ENCODE measurements around the gene LRAT. TPM values are rescaled to one million over a fixed set of nuclear protein-coding genes. Genes with fewer than 3 reads are reported as not detected.
"Not testable (repeated sequence)": the region's sequence is repeated elsewhere in the genome, so short reads cannot be mapped to it uniquely, and the experiment has no call there.

LRAT gene
- under 1 TPM in 8 of 10 donors, not detected in 2; 0.09 to 0.56 (median 0.19) TPM for polyA plus RNA-seq (ENCODE audit: insufficient read length in 10 of 10)
- long read RNA-seq, donor 1: 0 reads
- long read RNA-seq, donor 2: 0 reads
- long read RNA-seq, donor 3: 0 reads
- long read RNA-seq, donor 4: 0 reads
- long read RNA-seq, donor 5: 0 reads
- long read RNA-seq, donor 6: 0 reads
- long read RNA-seq, donor 7: 0 reads
- long read RNA-seq, donor 8: 0 reads
- long read RNA-seq, donor 9: 0 reads

- peak in 2 of 3 donors; percentile 22 to 62 for DNase-seq
Measured at GRCh38 chr4:154743683-154744340, at the start of gene LRAT. Gene LRAT (plus strand): TSS chr4:154744000. CDS start chr4:154744327, 327 bp downstream.

GRCh38 chr4:154707877-154708276 is 35.9 kb upstream of the LRAT start:
- no peak for DNase-seq

DNA sequence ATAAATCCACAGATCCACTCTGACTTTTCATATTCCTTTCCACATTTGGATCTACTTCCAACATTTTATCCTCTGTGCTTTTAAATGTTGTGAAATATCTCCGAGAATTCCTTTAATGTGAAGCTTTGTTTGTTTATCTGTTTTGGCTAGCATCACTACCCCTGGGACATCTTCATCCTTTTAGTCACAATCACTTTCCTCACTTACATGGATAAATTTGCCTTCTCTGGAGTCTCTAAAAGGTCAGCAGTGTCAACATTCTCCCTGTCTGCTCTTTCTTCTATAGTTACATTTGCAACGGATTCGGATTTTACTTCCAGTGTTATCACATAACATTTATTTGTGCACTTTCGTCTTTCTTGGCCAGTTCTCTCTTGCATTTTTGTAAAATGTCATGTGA is 34.2 kb upstream of the LRAT start:
- peak in 1 of 3 donors; percentile 5 for DNase-seq

- no peak for DNase-seq
Measured at GRCh38 chr4:154711522-154711921, 32.3 kb upstream of the LRAT start.

- DNase-seq: no peak
Measured at GRCh38 chr4:154714339-154715040, 29.3 kb upstream of the LRAT start.

DNA sequence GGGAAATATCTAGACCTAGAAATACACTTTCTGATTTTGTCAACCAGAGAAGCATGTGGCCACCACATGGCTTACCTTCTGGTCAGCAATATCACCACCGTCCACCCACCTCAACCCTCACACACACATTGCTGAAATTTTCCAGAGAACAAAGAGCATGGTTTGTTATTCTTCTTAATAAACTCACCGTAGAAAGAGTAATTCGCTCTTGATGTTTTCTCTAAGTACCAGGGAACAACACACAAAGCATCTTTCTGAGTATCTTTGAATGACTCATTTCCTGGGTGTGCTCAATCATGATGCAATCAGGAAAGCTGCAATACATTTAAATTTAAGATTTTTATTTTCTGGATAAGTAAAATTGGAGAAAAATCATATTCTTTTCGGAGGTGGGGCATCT is 24.7 kb upstream of the LRAT start:
- DNase-seq: no peak

DNA sequence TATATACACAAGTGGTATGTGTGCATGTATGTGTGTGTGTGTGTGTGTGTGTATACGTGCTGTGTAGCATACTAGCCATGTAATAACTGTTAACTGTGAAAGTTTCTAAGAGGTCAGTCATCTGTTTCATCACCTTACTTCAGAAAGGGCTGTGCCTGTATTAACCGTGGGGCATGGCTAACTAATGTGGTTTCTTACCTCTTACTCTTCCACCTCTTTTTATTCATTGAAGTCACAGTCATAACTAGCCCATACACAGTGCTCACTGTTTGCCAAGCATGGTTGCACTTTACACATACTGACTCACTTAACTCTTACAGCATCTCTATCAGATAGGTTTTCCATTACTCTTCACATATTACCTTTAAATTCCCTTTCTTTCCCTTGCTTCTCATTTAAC is 23.7 kb upstream of the LRAT start:
- no peak for DNase-seq

DNA sequence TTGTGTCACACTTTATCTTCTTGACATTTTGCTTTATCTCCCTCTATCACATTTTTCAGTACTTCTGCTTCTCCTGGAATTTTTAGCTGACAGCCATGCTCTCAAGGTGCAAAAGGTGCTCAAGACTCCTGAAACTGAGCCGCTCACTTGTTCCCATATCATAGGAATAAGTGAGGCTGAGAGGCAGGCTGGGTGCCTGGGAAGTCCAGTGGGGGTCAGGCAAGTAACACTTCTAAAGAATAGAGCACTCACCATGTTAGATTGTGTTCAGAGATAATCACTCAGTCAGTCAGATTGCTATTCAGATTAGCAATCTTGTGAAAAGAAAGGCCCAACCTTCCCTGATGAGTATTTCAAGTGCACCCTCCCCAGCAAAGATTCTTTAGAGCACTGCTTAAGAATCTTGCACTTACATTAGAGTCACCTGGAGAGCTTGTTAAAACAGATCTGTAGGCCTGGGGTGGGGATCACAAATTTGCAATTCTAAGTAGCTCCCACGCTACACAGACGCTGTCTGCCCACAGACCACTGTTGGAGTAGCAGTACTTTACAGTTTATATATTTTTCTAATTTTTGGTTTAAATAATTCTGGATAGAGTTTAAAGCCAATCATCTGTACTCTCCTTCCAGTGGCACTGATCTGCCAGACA is 23.1 kb upstream of the LRAT start:
- no peak for DNase-seq

- DNase-seq: no peak
Measured at GRCh38 chr4:154722262-154722661, 21.5 kb upstream of the LRAT start.

DNA sequence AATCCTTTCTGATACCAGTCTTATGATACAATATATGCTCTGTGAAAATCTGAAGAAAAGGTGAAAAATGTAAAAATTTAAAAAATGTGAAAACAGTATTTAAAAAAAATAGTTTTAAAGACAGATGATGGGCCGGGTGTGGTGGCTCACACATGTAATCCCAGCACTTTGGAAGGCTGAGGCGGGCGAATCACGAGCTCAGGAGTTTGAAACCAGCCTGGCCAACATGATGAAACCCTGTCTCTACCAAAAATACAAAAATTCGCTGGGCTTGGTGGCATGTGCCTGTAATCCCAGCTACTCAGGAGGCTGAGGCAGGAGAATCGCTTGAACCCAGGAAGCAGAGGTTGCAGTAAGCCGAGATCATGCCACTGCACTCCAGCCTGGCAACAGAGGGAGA is 20.2 kb upstream of the LRAT start:
- not testable (repeated sequence) for DNase-seq

GRCh38 chr4:154727540-154727939 is 16.3 kb upstream of the LRAT start:
- no peak for DNase-seq

DNA sequence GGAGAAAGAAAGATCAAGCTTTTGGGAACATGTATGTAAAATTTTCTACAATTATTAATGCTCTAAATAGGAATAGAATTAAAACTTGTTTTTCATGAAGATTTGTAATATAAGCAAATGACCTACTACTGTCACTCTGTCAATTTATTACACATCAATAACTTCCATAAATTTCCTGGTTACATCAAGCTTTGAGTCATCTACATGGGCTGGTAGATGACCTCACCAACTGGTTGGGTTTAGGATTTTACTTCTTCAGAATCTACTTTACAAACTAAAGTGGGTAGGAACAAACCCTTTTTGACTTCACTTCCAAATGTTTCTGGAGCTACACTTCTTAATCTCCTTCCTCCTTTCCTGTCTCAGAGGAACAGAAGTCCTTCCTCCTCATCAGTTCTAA is 12.0 kb upstream of the LRAT start:
- DNase-seq: no peak

- DNase-seq: no peak
Measured at GRCh38 chr4:154732669-154733068, 11.1 kb upstream of the LRAT start.

GRCh38 chr4:154736770-154737169 is 7.0 kb upstream of the LRAT start:
- no peak for DNase-seq

- no peak for DNase-seq
Measured at GRCh38 chr4:154738426-154738825, 5.4 kb upstream of the LRAT start.

DNA sequence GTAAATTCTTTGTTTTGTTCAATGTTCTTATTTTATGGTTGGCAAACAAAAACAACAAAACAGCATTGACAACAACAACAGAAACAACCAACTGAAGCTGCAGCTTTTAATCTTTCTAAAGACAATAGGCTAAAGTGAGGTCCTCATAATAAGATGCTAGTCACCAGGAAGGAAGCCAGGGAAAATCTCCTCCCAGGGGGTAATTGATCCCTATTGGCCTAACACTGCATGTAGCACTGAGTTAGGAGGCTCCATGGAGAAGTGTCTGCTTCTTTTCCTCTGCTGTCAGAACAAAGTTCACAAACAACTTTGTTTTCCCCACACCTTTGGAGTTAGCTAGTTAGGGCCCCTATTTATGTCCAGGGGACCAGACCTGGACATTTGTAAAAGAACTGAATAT is 4.7 kb upstream of the LRAT start:
- DNase-seq: no peak

- DNase-seq: peak in 1 of 3 donors; percentile 1
Measured at GRCh38 chr4:154740462-154740861, 3.3 kb upstream of the LRAT start.

DNA sequence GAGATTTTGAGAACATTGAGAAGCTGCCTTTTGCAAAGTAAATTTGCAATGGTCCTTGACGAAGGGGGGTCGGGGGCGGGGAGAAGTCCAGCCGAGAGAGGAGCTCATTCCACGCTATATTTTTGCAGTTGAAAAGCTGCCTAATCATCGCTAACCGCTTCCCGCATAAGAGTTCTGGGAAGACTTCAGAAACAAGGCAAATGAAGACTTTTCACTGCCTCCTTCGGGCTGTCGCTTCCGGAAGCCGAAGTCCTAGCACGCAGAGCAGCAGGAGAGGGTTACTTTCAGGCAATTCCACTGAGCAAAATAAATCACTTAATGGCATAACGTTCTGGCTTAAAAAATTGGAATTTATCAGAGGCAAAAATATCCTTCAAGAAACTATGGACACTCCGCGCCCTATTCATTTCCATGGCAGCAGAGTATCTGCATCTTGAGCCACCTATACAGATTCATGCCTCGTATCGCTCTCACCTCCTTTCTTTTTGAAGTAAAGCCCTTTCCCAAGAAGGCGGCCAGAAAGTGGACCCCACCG is 2.6 kb upstream of the LRAT start:
- peak in 1 of 3 donors; percentile 21 for DNase-seq

DNA sequence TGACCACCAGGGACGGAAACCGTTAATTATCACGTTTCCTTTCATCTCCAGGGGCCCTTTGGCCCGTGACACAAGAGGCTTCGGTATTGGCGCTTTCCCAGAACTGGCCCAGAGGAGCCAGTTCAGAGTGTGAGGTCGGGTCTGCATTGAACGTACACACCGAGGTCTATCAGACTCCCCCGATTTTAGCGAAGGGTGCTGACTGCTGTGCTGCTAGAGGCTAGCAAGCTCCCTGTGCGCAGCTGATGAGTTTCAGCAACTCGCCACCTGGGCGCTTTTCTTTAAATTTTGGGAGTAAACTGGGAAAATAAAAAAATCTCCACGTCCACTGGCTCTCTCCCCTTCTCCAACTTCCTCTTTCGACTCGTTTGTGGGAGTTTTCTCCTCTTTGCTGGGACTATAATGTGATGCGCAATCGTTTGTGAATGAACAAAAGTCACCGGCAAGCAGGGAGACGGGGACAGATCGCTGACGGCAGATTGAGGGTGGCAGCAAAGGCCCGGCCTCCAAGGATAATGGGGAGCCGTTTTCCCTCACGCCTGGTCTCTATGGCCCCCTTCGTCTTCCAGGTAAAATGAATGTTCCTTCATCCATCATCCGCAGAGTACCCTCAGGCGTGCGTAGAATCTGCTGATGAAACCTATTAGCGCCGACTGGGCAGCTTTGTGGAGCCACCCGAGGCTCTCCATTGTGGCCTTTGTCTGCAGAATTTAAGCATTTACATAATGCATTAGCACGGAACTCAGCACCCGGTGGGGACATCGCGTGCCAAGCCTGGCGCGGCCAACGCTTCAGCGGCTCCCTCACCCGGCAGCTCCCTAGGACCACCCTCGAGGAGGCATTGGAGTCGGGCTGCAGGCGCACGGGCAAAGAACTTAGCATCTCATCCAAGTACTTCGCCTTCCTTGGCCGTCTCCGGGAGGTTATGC is 1.6 kb upstream of the LRAT start:
- DNase-seq: peak in 1 of 3 donors; percentile 56

- no peak for DNase-seq
Measured at GRCh38 chr4:154744341-154744926, 634 bp downstream of the LRAT start.

GRCh38 chr4:154757713-154758112 is 13.9 kb downstream of the LRAT start:
- no peak for DNase-seq
